Lower leg skin (tissue), 4 donors: ENCODE results near the gene IL1RAPL1. TPM values are rescaled to one million over a fixed set of nuclear protein-coding genes. Genes with fewer than 3 reads are reported as not detected.

Experiments used
- DNase-seq, 2 donors: peaks; one replicate each; pipeline ENCODE4 v3.0.0-alpha.2; 2019; ENCODE audit warnings: low spot score in 2 of 2
- H3K4me3 ChIP-seq: fragments of 200-600 bp; sonication (generic); 2 replicates; pipeline ENCODE4 v1.5.1; 2017; ENCODE audit warnings: mild to moderate bottlenecking, low read depth; ENCODE audit not compliant: poor library complexity, severe bottlenecking
- CTCF ChIP-seq, 3 donors: fragments of 450-650 bp; IDR thresholded peaks; one replicate each; pipeline ENCODE4 v1.5.1; 2016; ENCODE audit warnings: antibody characterized with exemption in 3 of 3, mild to moderate bottlenecking in 3 of 3, moderate library complexity in 2 of 3
- POLR2A ChIP-seq, 2 donors: fragments of 450-650 bp; IDR thresholded peaks; one replicate each; pipeline ENCODE4 v1.6.1; 2016 to 2017; ENCODE audit warnings: antibody characterized with exemption in 2 of 2, mild to moderate bottlenecking in 1 of 2, moderate library complexity in 1 of 2
- WGBS, 2 donors: methylation state at CpG; one replicate each; pipeline ENCODE4 v1.1.5; 2018; 5-methylcytosine and 5-hydroxymethylcytosine counted together
- intact Hi-C: fragments of 100-400 bp; cut with DNase I; formaldehyde crosslinking; loops from one replicate; pipeline ENCODE4 v1.15.0; 2023; ENCODE audit warnings: low total_unique reads
- total RNA-seq, 4 donors: library from RNA; depleted of rRNA; stranded (reverse); fragments of >200 nt; gene quantifications; one replicate each; pipeline ENCODE4 v1.1.0, GENCODE V29; 2016

The IL1RAPL1 gene
- total RNA-seq, 4 donors from 2014 or later: 0.07 to 1.8 (median 0.10) TPM; not detected in 1

DNA sequence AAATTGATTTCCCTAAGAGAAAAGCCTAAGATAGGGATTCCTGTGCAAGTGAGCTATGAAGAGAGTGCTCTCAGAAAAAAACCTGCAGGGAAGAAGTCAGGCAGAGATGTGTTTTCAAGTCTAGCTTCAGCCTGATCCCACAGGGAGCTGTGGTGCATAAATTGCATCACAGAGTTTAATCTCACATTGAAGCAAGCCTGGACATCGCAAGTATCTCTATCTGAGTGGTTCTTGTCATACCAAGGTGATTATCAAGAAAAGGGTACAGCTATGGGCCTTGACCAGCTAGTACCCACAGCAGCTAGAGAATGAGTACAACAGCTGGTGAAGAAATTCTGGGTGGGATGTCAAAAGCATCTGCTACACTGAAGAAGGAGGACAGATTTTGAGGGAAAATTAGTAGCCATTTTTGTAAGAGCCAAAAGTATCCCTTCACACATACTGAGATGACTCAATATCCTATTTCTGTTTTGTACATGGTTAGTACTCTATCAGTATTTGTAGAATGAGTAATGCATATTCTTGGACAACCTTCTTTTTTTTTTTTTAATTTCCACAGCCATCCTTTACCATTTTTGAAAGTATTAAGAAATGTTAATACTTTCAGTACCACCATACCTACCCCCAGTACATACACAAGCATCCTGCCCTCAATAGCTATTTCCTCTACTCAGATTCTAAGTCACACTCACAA lies 708.9 kb downstream of the IL1RAPL1 start:
- DNase-seq: no peak
- WGBS, 2 donors: 76 to 93% methylated on average over 1 of the region's 1 CpG
- TF ChIP-seq POLR2A (IDR thresholded peaks at IDR 0.05) (no peak), CTCF (IDR thresholded peaks at IDR 0.05) (no peak)
- no peak overlapping the region for H3K4me3 ChIP-seq
- intact Hi-C loops: no loop called here

GRCh38 chrX:29297171-29297800 lies 710.0 kb downstream of the IL1RAPL1 start:
- WGBS, 2 donors: 40 to 56% methylated on average over 4 of the region's 4 CpGs
- H3K4me3 ChIP-seq: no peak overlapping the region
- TF ChIP-seq CTCF (IDR thresholded peaks at IDR 0.05): no peak
- TF ChIP-seq POLR2A (IDR thresholded peaks at IDR 0.05): no peak
- intact Hi-C loops: no loop called here
- DNase-seq: no peak

DNA sequence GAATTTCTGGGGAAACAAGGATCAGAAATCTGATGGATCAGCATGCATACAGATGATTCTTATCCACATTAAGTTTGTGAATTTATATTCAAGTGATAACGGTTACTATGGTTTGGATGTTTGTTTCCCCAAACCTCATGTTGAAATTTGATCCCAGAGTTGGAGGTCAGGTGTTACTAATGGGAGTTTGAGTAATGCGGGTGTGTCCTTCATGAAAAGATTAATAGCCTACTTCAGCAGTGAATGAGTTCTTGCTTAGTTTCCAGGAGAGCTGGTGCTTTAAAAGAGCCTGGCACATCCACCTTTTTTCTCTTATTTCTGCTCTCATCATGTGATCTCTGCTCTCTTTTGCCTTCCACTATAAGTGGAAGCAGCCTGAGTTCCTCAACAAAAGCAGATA lies 712.4 kb downstream of the IL1RAPL1 start:
- intact Hi-C loops: no loop called here
- 66 to 74% methylated on average over 2 of the region's 2 CpGs for WGBS, 2 donors
- TF ChIP-seq CTCF (IDR thresholded peaks at IDR 0.05) (no peak), POLR2A (IDR thresholded peaks at IDR 0.05) (no peak)
- DNase-seq: no peak
- no peak overlapping the region for H3K4me3 ChIP-seq

DNA sequence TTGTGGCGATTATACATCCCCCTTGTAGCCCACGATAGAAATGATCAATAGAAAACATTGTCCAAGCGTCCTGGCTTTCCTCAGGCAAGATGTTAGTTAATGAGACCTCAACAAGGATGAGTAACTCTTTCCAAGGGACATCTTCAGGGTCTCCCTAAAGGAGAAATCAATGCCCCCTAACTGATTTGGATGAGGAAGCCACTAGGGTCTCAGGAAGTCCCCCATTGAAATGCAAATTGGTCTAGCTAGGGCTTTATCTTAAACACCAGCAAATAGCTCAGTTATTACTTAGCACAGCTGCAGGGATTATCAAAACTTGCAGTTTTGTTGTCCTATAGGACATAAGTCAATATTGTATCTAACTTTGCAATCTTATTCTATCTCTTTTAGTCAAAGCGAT lies 721.5 kb downstream of the IL1RAPL1 start:
- TF ChIP-seq POLR2A (IDR thresholded peaks at IDR 0.05): no peak
- TF ChIP-seq CTCF (IDR thresholded peaks at IDR 0.05): no peak
- DNase-seq: no peak
- WGBS, 2 donors: 48 to 73% methylated on average over 4 of the region's 4 CpGs
- intact Hi-C loops: no loop called here
- H3K4me3 ChIP-seq: no peak overlapping the region

GRCh38 chrX:29315931-29316330 lies 728.7 kb downstream of the IL1RAPL1 start:
- WGBS, 2 donors: 52 to 59% methylated on average over 3 of the region's 3 CpGs
- H3K4me3 ChIP-seq: no peak overlapping the region
- no peak for TF ChIP-seq CTCF (IDR thresholded peaks at IDR 0.05)
- no peak for TF ChIP-seq POLR2A (IDR thresholded peaks at IDR 0.05)
- DNase-seq: no peak
- intact Hi-C loops: no loop called here
